Measurements from ENCODE around the gene CR2.

DNA sequence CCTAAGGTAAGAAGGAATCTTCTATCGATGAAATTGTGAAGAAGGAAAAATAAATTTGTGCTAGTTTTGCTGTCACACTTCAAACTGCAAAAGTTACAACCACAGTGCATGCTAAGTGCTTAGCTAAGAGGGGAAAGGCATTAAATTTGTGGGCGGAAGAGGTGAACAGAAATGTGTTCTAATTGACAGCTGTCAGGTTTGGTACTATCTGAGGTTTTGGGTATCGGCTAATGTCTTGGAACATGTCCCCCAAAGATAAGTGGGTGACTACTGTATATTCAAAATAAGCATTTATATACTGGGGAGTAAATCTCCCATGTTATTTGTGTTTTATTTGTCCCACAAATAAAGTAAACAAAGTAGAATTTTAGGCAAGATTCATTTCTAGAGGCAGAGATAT is 49.8 kb downstream of the CR2 start:
- TF ChIP-seq POLR2A (IDR thresholded peaks at IDR 0.05) = no peak
- TF ChIP-seq, protein P1, sequence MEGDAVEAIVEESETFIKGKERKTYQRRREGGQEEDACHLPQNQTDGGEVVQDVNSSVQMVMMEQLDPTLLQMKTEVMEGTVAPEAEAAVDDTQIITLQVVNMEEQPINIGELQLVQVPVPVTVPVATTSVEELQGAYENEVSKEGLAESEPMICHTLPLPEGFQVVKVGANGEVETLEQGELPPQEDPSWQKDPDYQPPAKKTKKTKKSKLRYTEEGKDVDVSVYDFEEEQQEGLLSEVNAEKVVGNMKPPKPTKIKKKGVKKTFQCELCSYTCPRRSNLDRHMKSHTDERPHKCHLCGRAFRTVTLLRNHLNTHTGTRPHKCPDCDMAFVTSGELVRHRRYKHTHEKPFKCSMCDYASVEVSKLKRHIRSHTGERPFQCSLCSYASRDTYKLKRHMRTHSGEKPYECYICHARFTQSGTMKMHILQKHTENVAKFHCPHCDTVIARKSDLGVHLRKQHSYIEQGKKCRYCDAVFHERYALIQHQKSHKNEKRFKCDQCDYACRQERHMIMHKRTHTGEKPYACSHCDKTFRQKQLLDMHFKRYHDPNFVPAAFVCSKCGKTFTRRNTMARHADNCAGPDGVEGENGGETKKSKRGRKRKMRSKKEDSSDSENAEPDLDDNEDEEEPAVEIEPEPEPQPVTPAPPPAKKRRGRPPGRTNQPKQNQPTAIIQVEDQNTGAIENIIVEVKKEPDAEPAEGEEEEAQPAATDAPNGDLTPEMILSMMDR (IDR thresholded peaks at IDR 0.05) = no peak

Data from tibial nerve (tissue), 3 donors.